CD4-positive, alpha-beta T cell treated with Interleukin-10 for 1 hour (primary cell): ENCODE results near the gene NUDT4B.
"Not testable (repeated sequence)": the region's sequence is repeated elsewhere in the genome, so short reads cannot be mapped to it uniquely, and the experiment has no call there.

ENCODE experiments used
- DNase-seq: peaks from one replicate; pipeline ENCODE4 v3.0.0-alpha.2; 2020

NUDT4B gene

GRCh38 chr1:148738667-148739066, 9.9 kb upstream of the NUDT4B start:
- not testable (repeated sequence) for DNase-seq

GRCh38 chr1:148743200-148743599, 5.4 kb upstream of the NUDT4B start:
- not testable (repeated sequence) for DNase-seq

- not testable (repeated sequence) for DNase-seq
Measured at GRCh38 chr1:148743726-148744720, 4.6 kb upstream of the NUDT4B start.

- not testable (repeated sequence) for DNase-seq
Measured at GRCh38 chr1:148749335-148749681, 734 bp downstream of the NUDT4B start.

GRCh38 chr1:148756231-148756630, 7.7 kb downstream of the NUDT4B start:
- DNase-seq, result not testable (repeated sequence)

- DNase-seq, result not testable (repeated sequence)
Measured at GRCh38 chr1:148757446-148757845, 8.9 kb downstream of the NUDT4B start.

- DNase-seq, result not testable (repeated sequence)
Measured at GRCh38 chr1:148758412-148758811, 9.8 kb downstream of the NUDT4B start.

- not testable (repeated sequence) for DNase-seq
Measured at GRCh38 chr1:148758925-148759324, 10.4 kb downstream of the NUDT4B start.

GRCh38 chr1:148759749-148760148, 11.2 kb downstream of the NUDT4B start:
- DNase-seq, result not testable (repeated sequence)

- not testable (repeated sequence) for DNase-seq
Measured at GRCh38 chr1:148760206-148760605, 11.6 kb downstream of the NUDT4B start.

- DNase-seq, result not testable (repeated sequence)
Measured at GRCh38 chr1:148761360-148761759, 12.8 kb downstream of the NUDT4B start.

- not testable (repeated sequence) for DNase-seq
Measured at GRCh38 chr1:148765238-148766019, 16.9 kb downstream of the NUDT4B start.

- DNase-seq, result not testable (repeated sequence)
Measured at GRCh38 chr1:148768541-148768940, 20.0 kb downstream of the NUDT4B start.

GRCh38 chr1:148769495-148769894, 20.9 kb downstream of the NUDT4B start:
- DNase-seq, result not testable (repeated sequence)

- not testable (repeated sequence) for DNase-seq
Measured at GRCh38 chr1:148773690-148774089, 25.1 kb downstream of the NUDT4B start.

GRCh38 chr1:148774102-148774501, 25.5 kb downstream of the NUDT4B start:
- not testable (repeated sequence) for DNase-seq

GRCh38 chr1:148775263-148775662, 26.7 kb downstream of the NUDT4B start:
- DNase-seq, result not testable (repeated sequence)

GRCh38 chr1:148777649-148778048, 29.1 kb downstream of the NUDT4B start:
- not testable (repeated sequence) for DNase-seq

GRCh38 chr1:148780404-148780803, 31.8 kb downstream of the NUDT4B start:
- DNase-seq, result not testable (repeated sequence)

- DNase-seq, result not testable (repeated sequence)
Measured at GRCh38 chr1:148791543-148792099, 43.0 kb downstream of the NUDT4B start.

- DNase-seq, result not testable (repeated sequence)
Measured at GRCh38 chr1:148793762-148794332, 45.3 kb downstream of the NUDT4B start.
